Heart right ventricle (tissue), 16 donors: ENCODE data around the gene MRPL47. TPM values are rescaled to one million over a fixed set of nuclear protein-coding genes. Genes with fewer than 3 reads are reported as not detected.

Experiments used
- ATAC-seq, 8 donors: fragments of 200-7000 bp; cut with Tn5 transposase; one replicate each; pipeline ENCODE4 v1.9.1; 2020; ENCODE audit warnings: mild to moderate bottlenecking in 8 of 8, moderate library complexity in 8 of 8, moderate number of reproducible peaks in 1 of 8
- DNase-seq, 2 donors: peaks; one replicate each; pipeline ENCODE4 v3.0.0-alpha.2; 2020
- H3K27ac ChIP-seq, 10 donors: fragments of 200-600 bp; sonication (generic) in 2 of 10; one replicate each; pipeline versions ENCODE4 v1.5.0 to v1.8.0; 2020 to 2022; ENCODE audit warnings: mild to moderate bottlenecking in 3 of 10
- H3K27me3 ChIP-seq, 7 donors: fragments of 200-600 bp; one replicate each; pipeline ENCODE4 v1.8.0; 2021 to 2022; ENCODE audit warnings: mild to moderate bottlenecking in 2 of 7
- H3K36me3 ChIP-seq, 9 donors: fragments of 200-600 bp; sonication (generic) in 1 of 9; one replicate each; pipeline versions ENCODE4 v1.5.0 to v1.8.0; 2020 to 2022; ENCODE audit warnings: mild to moderate bottlenecking in 2 of 9
- H3K4me1 ChIP-seq, 9 donors: fragments of 200-600 bp; sonication (generic) in 1 of 9; one replicate each; pipeline versions ENCODE4 v1.5.0 to v1.8.0; 2020 to 2022; ENCODE audit warnings: mild to moderate bottlenecking in 4 of 9
- H3K4me3 ChIP-seq, 10 donors: fragments of 200-600 bp; sonication (generic) in 2 of 10; one replicate each; pipeline versions ENCODE4 v1.5.0 to v1.8.0; 2020 to 2022; ENCODE audit warnings: mild to moderate bottlenecking in 7 of 10, moderate library complexity in 2 of 10
- H3K9me3 ChIP-seq, 11 donors: fragments of 200-600 bp in 10 of 11; sonication (generic) in 2 of 11; one replicate each; pipeline versions ENCODE4 v1.5.0 to v1.8.0; 2013 to 2022; ENCODE audit warnings: mild to moderate bottlenecking in 2 of 11, control low read depth in 1 of 11, moderate library complexity in 1 of 11
- CTCF ChIP-seq, 9 donors: fragments of 200-600 bp; sonication (generic) in 2 of 9; IDR thresholded peaks; one replicate each; pipeline versions ENCODE4 v1.5.0 to v1.8.0; 2021 to 2022; ENCODE audit warnings: antibody characterized with exemption in 9 of 9, mild to moderate bottlenecking in 5 of 9, moderate library complexity in 1 of 9
- WGBS, 2 donors: extraction: QIAGEN DNeasy Blood & Tissue Kit; methylation state at CpG; one replicate each; pipeline ENCODE4 v1.1.7; 2013; ENCODE audit warnings: inconsistent platforms in 1 of 2; 5-methylcytosine and 5-hydroxymethylcytosine counted together
- intact Hi-C, 10 donors: fragments of 100-400 bp; cut with DNase I; formaldehyde crosslinking; loops; one replicate each; pipeline versions ENCODE4 v1.11.1 to v1.14.2; 2022
- polyA plus RNA-seq, 2 donors: library from polyadenylated mRNA; stranded (reverse); fragments of 200-250 nt; gene quantifications; one replicate each; pipeline ENCODE4 v1.2.3, GENCODE V29; 2013
- total RNA-seq, 10 donors: library from RNA; stranded (reverse); fragmentation: NEBNext Ultra II Directional in 3 of 10; extraction: Animal tissue kit (Norgen Biotek cat#: 25700) in 3 of 10; gene quantifications; one replicate each; pipeline versions ENCODE4 v1.2.1 to v1.2.4, GENCODE V29; 2021 to 2023
- donor health status: Arrhythmogenic right ventricular cardiomyopathy.
- donor health status: ischemic (EF 13 %, LVEDD 7.1; RV severe dilation, severe dysfunction).
- donor health status: healthy with polysubstance abuse.
- donor health status: DM: no; HTN: yes; CAD: no.
- donor health status: DM: no; HTN: no; CAD: no.
- donor health status: ischemic (EF 25% LVEDD 6.9; RV normal size, moderate dysfunction).
- donor health status: ischemic (EF 25% LVEDD 5.7; RV mildly dilated, moderate dysfunction).
- donor health status: healthy.
- donor health status: DM: yes; HTN: yes; CAD: no.
- donor health status: Ischemic cardiomyopathy.
- donor health status: ischemic (EF 35%, LVEDD 5.7; RV mildly dilated, moderate dysfunction).
- donor health status: nonischemic (EF 11% LVEDD 7.7; RV severe dilation, severe dysfunction).
- donor health status: DM: yes; HTN: yes; CAD: no.
- donor health status: PGD.
- donor health status: ischemic (EF 29% LVEDD 5.4; RV normal size, mild dysfunction).
- donor health status: nonischemic (EF 23%, LVEDD 6.1; RV moderate dilation, normal function).

The MRPL47 gene
- total and polyA plus RNA-seq, 12 donors, result 44.3 to 160 (median 53.1) TPM

- Histone ChIP-seq H3K27me3 (no peaks in the 10 kb centered on the region), H3K9me3 (no peaks in the 10 kb centered on the region), H3K4me1 (no peaks in the 10 kb centered on the region), H3K36me3 (peaks cover 0 to 21% (median 0%) of the 10 kb centered on the region in 9 donors), H3K27ac (no peak overlapping the region), H3K4me3 (no peak overlapping the region)
- 80 to 83% methylated on average over 3 of the region's 3 CpGs for WGBS, 2 donors
- TF ChIP-seq CTCF (IDR thresholded peaks at IDR 0.05), result no peak
- DNase-seq (no peak), ATAC-seq (no peak)
- intact Hi-C loops, result no loop called here
These were observed 26.5 kb upstream of the MRPL47 start for GRCh38 chr3:179630753-179631451.

DNA sequence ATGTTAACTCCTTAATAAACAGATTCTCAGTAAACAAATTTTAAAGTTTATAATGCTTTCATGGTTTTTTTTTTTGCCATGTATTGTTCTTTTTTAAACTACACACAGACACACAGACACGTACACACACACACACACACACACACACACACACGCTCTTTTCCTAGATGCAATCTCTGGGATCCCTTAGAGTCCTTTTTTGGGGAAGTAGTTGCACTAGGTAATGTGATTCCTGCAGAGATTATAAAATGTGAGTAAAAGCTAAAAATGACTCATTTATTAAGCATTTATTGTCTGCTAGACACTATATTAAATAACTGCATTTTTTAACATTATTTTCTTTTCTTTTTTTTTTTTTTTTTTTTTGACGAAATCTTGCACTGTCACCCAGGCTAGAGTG lies 20.0 kb upstream of the MRPL47 start:
- Histone ChIP-seq H3K27me3 (no peaks in the 10 kb centered on the region), H3K4me1 (no peaks in the 10 kb centered on the region), H3K4me3 (no peak overlapping the region), H3K27ac (no peak overlapping the region), H3K9me3 (no peaks in the 10 kb centered on the region), H3K36me3 (peaks cover 0 to 82% (median 45%) of the 10 kb centered on the region in 9 donors)
- DNase-seq (no peak), ATAC-seq (no peak)
- intact Hi-C loops, result no loop called here
- WGBS, 2 donors, result 83 to 89% methylated on average over 3 of the region's 3 CpGs
- TF ChIP-seq CTCF (IDR thresholded peaks at IDR 0.05), result no peak

DNA sequence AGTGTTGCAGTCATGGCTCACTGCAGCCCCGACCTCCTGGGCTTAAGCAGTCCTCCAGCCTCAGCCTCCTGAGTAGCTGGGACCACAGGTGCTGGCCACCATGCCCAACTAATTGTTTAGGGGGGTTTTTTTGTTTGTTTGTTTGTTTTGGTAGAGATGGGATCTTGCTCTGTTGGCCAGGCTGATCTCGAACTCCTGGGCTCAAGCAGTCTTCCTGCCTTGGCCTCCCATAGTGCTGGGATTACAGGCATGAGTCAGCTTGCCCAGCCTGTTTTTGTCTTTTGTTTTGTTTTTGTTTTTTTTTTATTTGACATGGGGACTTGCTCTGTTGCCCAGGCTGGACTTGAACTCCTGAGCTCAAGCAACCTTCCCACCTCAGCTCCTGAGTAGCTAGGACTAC lies 17.6 kb upstream of the MRPL47 start:
- whole genome bisulfite sequencing, 2 donors, result 95 to 100% methylated on average over 2 of the region's 2 CpGs
- Histone ChIP-seq H3K4me1 (no peaks in the 10 kb centered on the region), H3K4me3 (no peak overlapping the region), H3K27me3 (no peaks in the 10 kb centered on the region), H3K9me3 (no peaks in the 10 kb centered on the region), H3K27ac (no peak overlapping the region), H3K36me3 (peaks cover 0 to 100% (median 63%) of the 10 kb centered on the region in 9 donors)
- intact Hi-C loops, result no loop called here
- ATAC-seq, result no peak
- no peak for TF ChIP-seq CTCF (IDR thresholded peaks at IDR 0.05)
- DNase-seq, result no peak

DNA sequence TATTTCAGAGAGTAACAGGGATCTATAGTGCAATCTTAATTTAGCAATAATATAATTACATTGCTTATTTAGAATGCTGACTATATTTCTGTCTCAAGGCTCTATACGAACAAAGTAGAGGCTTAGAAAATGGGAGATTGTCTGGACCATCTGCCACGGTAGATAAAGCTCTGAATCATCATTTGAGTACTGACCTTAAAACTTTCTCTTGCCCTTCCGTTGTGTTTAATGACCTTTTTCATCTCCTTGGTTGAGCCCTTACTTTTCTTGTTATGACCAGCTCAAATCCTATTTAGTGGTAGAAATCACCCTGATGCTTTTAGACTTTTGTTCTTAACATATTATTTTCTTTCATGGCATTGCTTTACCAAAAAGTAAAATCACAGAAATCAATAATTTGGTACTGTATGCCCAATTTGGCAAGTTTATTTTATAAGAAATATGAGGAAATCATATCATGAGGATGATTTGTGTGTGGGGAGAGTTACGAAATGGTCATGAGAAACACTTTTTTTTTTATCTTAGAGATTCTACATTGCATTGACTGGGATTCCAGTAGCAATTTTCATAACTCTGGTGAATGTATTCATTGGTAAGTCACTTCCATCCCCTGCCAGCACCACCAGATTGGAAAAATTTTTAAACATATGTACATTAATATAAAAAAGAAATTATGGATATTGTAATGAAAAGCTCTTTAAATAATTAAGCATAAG lies 11.2 kb upstream of the MRPL47 start:
- Histone ChIP-seq H3K36me3 (peaks cover 0 to 84% (median 34%) of the 10 kb centered on the region in 9 donors), H3K4me1 (peaks cover 0 to 28% (median 15%) of the 10 kb centered on the region in 9 donors), H3K27me3 (no peaks in the 10 kb centered on the region), H3K4me3 (no peak overlapping the region), H3K27ac (no peak overlapping the region), H3K9me3 (no peaks in the 10 kb centered on the region)
- WGBS, 2 donors, result 59 to 62% methylated on average over 4 of the region's 4 CpGs
- intact Hi-C loops, result no loop called here
- no peak for TF ChIP-seq CTCF (IDR thresholded peaks at IDR 0.05)
- ATAC-seq, result no peak
- DNase-seq, result no peak
